B cell (primary cell): Measurements from ENCODE around the gene UFSP2. TPM values are rescaled to one million over a fixed set of nuclear protein-coding genes. Genes with fewer than 3 reads are reported as not detected.
"Not testable (repeated sequence)": the region's sequence is repeated elsewhere in the genome, so short reads cannot be mapped to it uniquely, and the experiment has no call there.

Experiments used
- ATAC-seq: fragments of 200-7000 bp; cut with Tn5 transposase; one replicate; pipeline ENCODE4 v1.10.0; 2021; ENCODE audit warnings: low read depth, mild to moderate bottlenecking, moderate number of reproducible peaks, moderate library complexity
- CTCF ChIA-PET: fragments of 350-600 bp; sonication (Branson Sonifier 250); formaldehyde crosslinking; loops from one replicate; lab custom pipeline; 2021; ENCODE audit warnings: antibody characterized with exemption, inconsistent platforms; lab: Charles Lee
- POLR2A ChIA-PET: fragments of 350-600 bp; sonication (Branson Sonifier 250); formaldehyde crosslinking; loops from one replicate; lab custom pipeline; 2021; ENCODE audit warnings: antibody characterized with exemption; lab: Charles Lee
- DNase-seq: peaks from one replicate; pipeline ENCODE4 v3.0.0; 2013
- H2AFZ ChIP-seq: 2 replicates; pipeline ENCODE4 v1.6.1; 2012; ENCODE audit warnings: mild to moderate bottlenecking, low read depth, low read length; ENCODE audit not compliant: insufficient read depth, poor library complexity, severe bottlenecking
- H3K27ac ChIP-seq, 2 donors: 1 replicate in 1 of 2; 2 replicates in 1 of 2; pipeline ENCODE4 v1.5.1; 2012 to 2013; ENCODE audit warnings: low read length in 2 of 2, mild to moderate bottlenecking in 2 of 2, moderate library complexity in 1 of 2
- H3K27me3 ChIP-seq, 4 experiments: fragments of 200-600 bp in 1 of 4; sonication (generic) in 1 of 4; replicated peaks in 1 of 4; 1 replicate in 2 of 4; 2 replicates in 2 of 4; pipeline versions ENCODE4 v1.6.1 to v1.7.0; 2013 to 2016; ENCODE audit warnings: low read length in 3 of 4, mild to moderate bottlenecking in 2 of 4, mixed read lengths in 1 of 4, moderate library complexity in 1 of 4; ENCODE audit not compliant: insufficient read depth in 4 of 4, control insufficient read depth in 3 of 4; ENCODE audit errors: control extremely low read depth in 1 of 4
- H3K36me3 ChIP-seq, 2 experiments: replicated peaks in 1 of 2; 1 replicate in 1 of 2; 2 replicates in 1 of 2; pipeline versions ENCODE4 v1.6.1 to v1.7.1; 2013; ENCODE audit warnings: low read length in 1 of 2; ENCODE audit not compliant: insufficient read depth in 2 of 2, control insufficient read depth in 1 of 2; ENCODE audit errors: control extremely low read depth in 1 of 2, extremely low read depth in 1 of 2
- H3K4me1 ChIP-seq, 2 donors: fragments of 200-600 bp in 1 of 2; sonication (generic) in 1 of 2; 1 replicate in 1 of 2; 2 replicates in 1 of 2; pipeline versions ENCODE4 v1.5.1 to v1.6.1; 2013 to 2017; ENCODE audit warnings: low read length in 2 of 2; ENCODE audit not compliant: control insufficient read depth in 2 of 2, insufficient read depth in 2 of 2
- H3K4me2 ChIP-seq: replicated peaks from 2 replicates; pipeline ENCODE3; 2012; ENCODE audit warnings: mild to moderate bottlenecking, low read depth, low read length; ENCODE audit not compliant: poor library complexity, severe bottlenecking
- H3K4me3 ChIP-seq, 5 experiments: fragments of 200-600 bp in 1 of 5; sonication (generic) in 1 of 5; 1 replicate in 3 of 5; 2 replicates in 2 of 5; pipeline versions ENCODE4 v1.5.1 to v1.7.0; 2011 to 2016; ENCODE audit warnings: low read length in 4 of 5, mild to moderate bottlenecking in 4 of 5, low read depth in 2 of 5, control low read depth in 1 of 5, moderate library complexity in 1 of 5; ENCODE audit not compliant: insufficient read depth in 1 of 5; ENCODE audit errors: control extremely low read depth in 1 of 5, extremely low read depth in 1 of 5
- H3K79me2 ChIP-seq: fragments of 200-600 bp; sonication (generic); one replicate; pipeline ENCODE4 v1.6.0; 2016; ENCODE audit warnings: low read length; ENCODE audit not compliant: control insufficient read depth, insufficient read depth
- H3K9ac ChIP-seq: fragments of 200-600 bp; sonication (generic); 2 replicates; pipeline ENCODE4 v1.6.1; 2017; ENCODE audit warnings: mild to moderate bottlenecking, low read length, moderate library complexity
- H3K9me3 ChIP-seq, 3 donors: one replicate each; pipeline versions ENCODE4 v1.6.1 to v1.7.1; 2013; ENCODE audit warnings: low read length in 2 of 3; ENCODE audit not compliant: control insufficient read depth in 2 of 3, insufficient read depth in 1 of 3; ENCODE audit errors: control extremely low read depth in 1 of 3
- H4K20me1 ChIP-seq: 2 replicates; pipeline ENCODE4 v1.6.0; 2012; ENCODE audit warnings: mild to moderate bottlenecking, low read length; ENCODE audit not compliant: insufficient read depth, control insufficient read depth, poor library complexity, severe bottlenecking
- H3K27ac Mint-ChIP-seq: one replicate; pipeline ENCODE4 v1.8.0; 2021; ENCODE audit warnings: mixed read lengths
- H3K27me3 Mint-ChIP-seq: one replicate; pipeline ENCODE4 v1.8.0; 2021; ENCODE audit warnings: mixed read lengths
- H3K4me1 Mint-ChIP-seq: one replicate; pipeline ENCODE4 v1.8.0; 2021; ENCODE audit warnings: mixed read lengths
- H3K4me3 Mint-ChIP-seq: one replicate; pipeline ENCODE4 v1.8.0; 2021; ENCODE audit warnings: mixed read lengths
- H3K9me3 Mint-ChIP-seq: one replicate; pipeline ENCODE4 v1.8.0; 2022; ENCODE audit warnings: mixed read lengths; ENCODE audit not compliant: insufficient read depth
- CTCF ChIP-seq: fragments of 200-600 bp; IDR thresholded peaks from one replicate; pipeline ENCODE4 v1.8.0; 2022; ENCODE audit warnings: antibody characterized with exemption, mild to moderate bottlenecking
- EZH2 ChIP-seq: IDR thresholded peaks from 2 replicates; pipeline ENCODE4 v1.6.1; 2012; ENCODE audit warnings: borderline replicate concordance, low read depth, mild to moderate bottlenecking, moderate library complexity, low read length; ENCODE audit not compliant: insufficient read depth, poor library complexity, severe bottlenecking
- WGBS: methylation state at CpG from one replicate; pipeline ENCODE4 v1.1.5; 2013; ENCODE audit warnings: missing lambda C conversion rate; ENCODE audit not compliant: insufficient coverage; 5-methylcytosine and 5-hydroxymethylcytosine counted together
- intact Hi-C: fragments of 100-400 bp; cut with micrococcal nuclease; formaldehyde crosslinking; loops from one replicate; pipeline ENCODE4 v1.10.0; 2022
- polyA plus RNA-seq: library from polyadenylated mRNA; depleted of rRNA; stranded (reverse); fragments of >200 nt; gene quantifications from 2 replicates; pipeline ENCODE4 v1.2.3, GENCODE V29; 2012
- total RNA-seq, 2 donors: library from RNA; stranded (reverse); fragments of 120-200 nt in 1 of 2; gene quantifications; 1 replicate in 1 of 2; 2 replicates in 1 of 2; pipeline versions ENCODE4 v1.2.3 to v1.2.4, GENCODE V29; 2013 to 2022

Gene UFSP2
- total and polyA plus RNA-seq, 2 donors (not counting 1 experiment from before 2014, with no cell fraction given), result 9.5 to 20.6 TPM

GRCh38 chr4:185363251-185363650, 62.5 kb downstream of the UFSP2 start:
- Histone ChIP-seq H3K79me2 (no peaks in the 10 kb centered on the region), H2AFZ (no peak overlapping the region), H3K4me1 (no peaks in the 10 kb centered on the region), H3K9ac (no peak overlapping the region), H3K27me3 (no peaks in the 10 kb centered on the region), H3K4me2 (no peak overlapping the region), H3K4me3 (no peak overlapping the region), H3K27ac (no peak overlapping the region), H3K36me3 (peaks cover 5 to 18% of the 10 kb centered on the region in 2 experiments), H4K20me1 (no peaks in the 10 kb centered on the region), H3K9me3 (no peaks in the 10 kb centered on the region)
- no peak overlapping the region for H3K27ac Mint-ChIP-seq
- H3K4me3 Mint-ChIP-seq, result no peak overlapping the region
- no CpG with 5 or more reads among the region's 3 CpGs for WGBS
- no peak for ATAC-seq
- no peaks in the 10 kb centered on the region for H3K9me3 Mint-ChIP-seq
- no peaks in the 10 kb centered on the region for H3K27me3 Mint-ChIP-seq
- TF ChIP-seq EZH2, result no peak
- no peak for TF ChIP-seq CTCF
- ChIA-PET POLR2A (no interaction called here), CTCF (no interaction called here)
- peaks cover 3% of the 10 kb centered on the region for H3K4me1 Mint-ChIP-seq
- no peak for DNase-seq
- intact Hi-C loops, result no loop called here

- ATAC-seq, H3K27me3 Mint-ChIP-seq, H3K27ac Mint-ChIP-seq, CTCF ChIA-PET, H3K4me3 ChIP-seq, H2AFZ ChIP-seq, DNase-seq, H4K20me1 ChIP-seq, H3K27ac ChIP-seq, POLR2A ChIA-PET, H3K4me1 ChIP-seq, H3K9me3 ChIP-seq, H3K4me3 Mint-ChIP-seq, intact Hi-C loops, H3K27me3 ChIP-seq, H3K4me1 Mint-ChIP-seq, H3K79me2 ChIP-seq, H3K4me2 ChIP-seq, H3K9ac ChIP-seq, H3K9me3 Mint-ChIP-seq: not testable (repeated sequence)
- peaks cover 5 to 22% of the 10 kb centered on the region in 2 experiments for H3K36me3 ChIP-seq
- 94% methylated on average over 2 of the region's 6 CpGs for WGBS
These were observed 63.2 kb downstream of the UFSP2 start for GRCh38 chr4:185362570-185362969.
